Vagina (tissue), 2 donors: ENCODE measurements around the gene FGF14. TPM values are rescaled to one million over a fixed set of nuclear protein-coding genes. Genes with fewer than 3 reads are reported as not detected.

ENCODE experiments used
- DNase-seq, 2 donors: peaks; one replicate each; pipeline ENCODE4 v3.0.0-alpha.2; 2017; ENCODE audit errors: extremely low spot score in 2 of 2
- H3K27ac ChIP-seq: fragments of 200-600 bp; sonication (generic); one replicate; pipeline ENCODE4 v1.5.1; 2019
- H3K27me3 ChIP-seq: fragments of 200-600 bp; sonication (generic); one replicate; pipeline ENCODE4 v1.5.1; 2019
- H3K36me3 ChIP-seq, 2 donors: fragments of 200-600 bp; sonication (generic); one replicate each; pipeline ENCODE4 v1.5.1; 2017 to 2019
- H3K4me1 ChIP-seq: fragments of 200-600 bp; sonication (generic); one replicate; pipeline ENCODE4 v1.5.1; 2019
- H3K4me3 ChIP-seq, 2 donors: fragments of 200-600 bp; sonication (generic); 1 replicate in 1 of 2; 2 replicates in 1 of 2; pipeline ENCODE4 v1.5.1; 2016 to 2019
- H3K9me3 ChIP-seq: fragments of 200-600 bp; sonication (generic); one replicate; pipeline ENCODE4 v1.5.1; 2019
- CTCF ChIP-seq, 3 experiments: fragments of 450-650 bp in 2 of 3; fragments of 200-600 bp in 1 of 3; sonication (generic) in 1 of 3; IDR thresholded peaks; one replicate each; pipeline ENCODE4 v1.5.1; 2017 to 2019; ENCODE audit warnings: antibody characterized with exemption in 3 of 3, mild to moderate bottlenecking in 2 of 3, moderate library complexity in 2 of 3
- POLR2A ChIP-seq, 2 donors: fragments of 450-650 bp; IDR thresholded peaks; one replicate each; pipeline ENCODE4 v1.6.1; 2017; ENCODE audit warnings: antibody characterized with exemption in 2 of 2, mild to moderate bottlenecking in 2 of 2, moderate library complexity in 2 of 2
- POLR2AphosphoS5 ChIP-seq, 2 donors: sonication (generic); formaldehyde crosslinking; IDR thresholded peaks; one replicate each; pipeline ENCODE4 v1.9.0; 2017; ENCODE audit warnings: antibody characterized with exemption in 2 of 2, mild to moderate bottlenecking in 2 of 2, low read depth in 1 of 2; ENCODE audit not compliant: insufficient read depth in 1 of 2
- intact Hi-C: fragments of 100-400 bp; cut with DNase I; formaldehyde crosslinking; loops from one replicate; pipeline ENCODE4 v1.15.1; 2023
- total RNA-seq: library from RNA; depleted of rRNA; stranded (reverse); fragments of >200 nt; gene quantifications from one replicate; pipeline ENCODE4 v1.2.3, GENCODE V29; 2016

FGF14 gene
- total RNA-seq, 1 donor from 2014 or later, result 3.4 TPM

- H3K27me3 ChIP-seq, result no peaks in the 10 kb centered on the region
- no peak for TF ChIP-seq POLR2AphosphoS5 (IDR thresholded peaks at IDR 0.05; ENCODE audit: insufficient read depth in 1 of 2, low read depth in 1 of 2)
- no peak for TF ChIP-seq POLR2A (IDR thresholded peaks at IDR 0.05)
- no peak for TF ChIP-seq CTCF (IDR thresholded peaks at IDR 0.05)
- H3K4me1 ChIP-seq, result no peaks in the 10 kb centered on the region
- no peak overlapping the region for H3K27ac ChIP-seq
- no peak for DNase-seq
- no peaks in the 10 kb centered on the region for H3K9me3 ChIP-seq
- no peak overlapping the region for H3K4me3 ChIP-seq
- intact Hi-C loops, result no loop called here
- H3K36me3 ChIP-seq, result no peaks in the 10 kb centered on the region
Measured at GRCh38 chr13:102291587-102292218, 110.1 kb downstream of the FGF14 start.

- no peak for TF ChIP-seq POLR2AphosphoS5 (IDR thresholded peaks at IDR 0.05; ENCODE audit: insufficient read depth in 1 of 2, low read depth in 1 of 2)
- TF ChIP-seq POLR2A (IDR thresholded peaks at IDR 0.05), result no peak
- TF ChIP-seq CTCF (IDR thresholded peaks at IDR 0.05), result no peak
- no peaks in the 10 kb centered on the region for H3K9me3 ChIP-seq
- H3K27me3 ChIP-seq, result no peaks in the 10 kb centered on the region
- DNase-seq, result no peak
- H3K27ac ChIP-seq, result no peak overlapping the region
- H3K36me3 ChIP-seq, result no peaks in the 10 kb centered on the region
- H3K4me3 ChIP-seq, result no peak overlapping the region
- intact Hi-C loops, result no loop called here
- H3K4me1 ChIP-seq, result no peaks in the 10 kb centered on the region
Measured at GRCh38 chr13:102289606-102290005, 112.2 kb downstream of the FGF14 start.

GRCh38 chr13:102286326-102286725, 115.5 kb downstream of the FGF14 start:
- H3K27me3 ChIP-seq, result no peaks in the 10 kb centered on the region
- no peaks in the 10 kb centered on the region for H3K36me3 ChIP-seq
- no peak for DNase-seq
- TF ChIP-seq POLR2AphosphoS5 (IDR thresholded peaks at IDR 0.05; ENCODE audit: insufficient read depth in 1 of 2, low read depth in 1 of 2) (no peak), POLR2A (IDR thresholded peaks at IDR 0.05) (no peak), CTCF (IDR thresholded peaks at IDR 0.05) (no peak)
- intact Hi-C loops, result no loop called here
- H3K9me3 ChIP-seq, result no peaks in the 10 kb centered on the region
- H3K27ac ChIP-seq, result no peak overlapping the region
- H3K4me3 ChIP-seq, result no peak overlapping the region
- H3K4me1 ChIP-seq, result no peaks in the 10 kb centered on the region

GRCh38 chr13:102280366-102280765, 121.5 kb downstream of the FGF14 start:
- TF ChIP-seq POLR2A (IDR thresholded peaks at IDR 0.05), result no peak
- TF ChIP-seq POLR2AphosphoS5 (IDR thresholded peaks at IDR 0.05; ENCODE audit: insufficient read depth in 1 of 2, low read depth in 1 of 2), result no peak
- TF ChIP-seq CTCF (IDR thresholded peaks at IDR 0.05), result no peak
- DNase-seq, result no peak
- Histone ChIP-seq H3K4me3 (no peak overlapping the region), H3K4me1 (no peaks in the 10 kb centered on the region), H3K36me3 (no peaks in the 10 kb centered on the region), H3K27ac (no peak overlapping the region), H3K27me3 (no peaks in the 10 kb centered on the region), H3K9me3 (no peaks in the 10 kb centered on the region)
- intact Hi-C loops, result no loop called here

GRCh38 chr13:102277286-102277685, 124.6 kb downstream of the FGF14 start:
- TF ChIP-seq POLR2A (IDR thresholded peaks at IDR 0.05), result no peak
- no peak for TF ChIP-seq CTCF (IDR thresholded peaks at IDR 0.05)
- TF ChIP-seq POLR2AphosphoS5 (IDR thresholded peaks at IDR 0.05; ENCODE audit: insufficient read depth in 1 of 2, low read depth in 1 of 2), result no peak
- Histone ChIP-seq H3K27ac (no peak overlapping the region), H3K36me3 (no peaks in the 10 kb centered on the region), H3K9me3 (no peaks in the 10 kb centered on the region), H3K4me3 (no peak overlapping the region), H3K4me1 (no peaks in the 10 kb centered on the region), H3K27me3 (no peaks in the 10 kb centered on the region)
- intact Hi-C loops, result no loop called here
- no peak for DNase-seq
